ENCODE data around the gene PPP1CB. TPM values are rescaled to one million over a fixed set of nuclear protein-coding genes. Genes with fewer than 3 reads are reported as not detected.

PPP1CB gene
- total and polyA plus RNA-seq, 8 donors, result 72.5 to 458 (median 204) TPM

GRCh38 chr2:28748176-28748575, 3.5 kb upstream of the PPP1CB start:
- Histone ChIP-seq H3K36me3 (no peaks in the 10 kb centered on the region), H3K27ac (peak overlapping the region in 4 of 5 donors; percentile 44 to 100 (median 49)), H3K4me1 (peaks cover 13 to 39% (median 22%) of the 10 kb centered on the region in 4 donors), H3K27me3 (no peaks in the 10 kb centered on the region), H3K4me3 (no peak overlapping the region), H3K9me3 (no peaks in the 10 kb centered on the region)
- 63 to 85% (median 69%) methylated on average over 2 of the region's 2 CpGs for WGBS, 5 donors
- intact Hi-C loops (cut with DNase I; ENCODE audit: low total_unique reads), result no loop called here
- no peak for DNase-seq
- no peak for TF ChIP-seq EP300 (IDR thresholded peaks at IDR 0.05)
- no peak for TF ChIP-seq POLR2A (IDR thresholded peaks at IDR 0.05)
- no peak for TF ChIP-seq POLR2AphosphoS5 (IDR thresholded peaks at IDR 0.05)
- no peak for TF ChIP-seq CTCF (IDR thresholded peaks at IDR 0.05)

- no peak for DNase-seq
- no peak for TF ChIP-seq POLR2A (IDR thresholded peaks at IDR 0.05)
- no peak for TF ChIP-seq EP300 (IDR thresholded peaks at IDR 0.05)
- no peak for TF ChIP-seq CTCF (IDR thresholded peaks at IDR 0.05)
- TF ChIP-seq POLR2AphosphoS5 (IDR thresholded peaks at IDR 0.05), result no peak
- no peaks in the 10 kb centered on the region for H3K9me3 ChIP-seq
- H3K27me3 ChIP-seq, result no peaks in the 10 kb centered on the region
- 89 to 96% (median 90%) methylated on average over 1 of the region's 1 CpG for WGBS, 5 donors
- no peaks in the 10 kb centered on the region for H3K36me3 ChIP-seq
- intact Hi-C loops (cut with DNase I; ENCODE audit: low total_unique reads), result no loop called here
- peaks cover 16 to 42% (median 26%) of the 10 kb centered on the region in 4 donors for H3K4me1 ChIP-seq
- H3K27ac ChIP-seq, result peak overlapping the region in 4 of 5 donors; percentile 11 to 100 (median 72)
- no peak overlapping the region for H3K4me3 ChIP-seq
These were observed 2.7 kb upstream of the PPP1CB start for GRCh38 chr2:28748941-28749340.

- Histone ChIP-seq H3K9me3 (no peaks in the 10 kb centered on the region), H3K27ac (peak overlapping the region; percentile 22 to 100 (median 100)), H3K36me3 (no peaks in the 10 kb centered on the region), H3K4me1 (peaks cover 22 to 48% (median 31%) of the 10 kb centered on the region in 4 donors), H3K27me3 (no peaks in the 10 kb centered on the region), H3K4me3 (no peak overlapping the region)
- no peak for DNase-seq
- WGBS, 5 donors, result 89 to 96% (median 94%) methylated on average over 6 of the region's 6 CpGs
- TF ChIP-seq CTCF (IDR thresholded peaks at IDR 0.05) (no peak), POLR2A (IDR thresholded peaks at IDR 0.05) (no peak), EP300 (IDR thresholded peaks at IDR 0.05) (no peak), POLR2AphosphoS5 (IDR thresholded peaks at IDR 0.05) (no peak)
- intact Hi-C loops (cut with DNase I; ENCODE audit: low total_unique reads), result no loop called here
These were observed 2.1 kb upstream of the PPP1CB start for GRCh38 chr2:28749526-28749925.

GRCh38 chr2:28750316-28751251, 1.0 kb upstream of the PPP1CB start:
- H3K4me1 ChIP-seq, result peaks cover 26 to 59% (median 42%) of the 10 kb centered on the region in 4 donors
- 10 to 15% (median 11%) methylated on average over 14 of the region's 14 CpGs for WGBS, 5 donors
- intact Hi-C loops (cut with DNase I; ENCODE audit: low total_unique reads), result no loop called here
- H3K27me3 ChIP-seq, result no peaks in the 10 kb centered on the region
- peak overlapping the region; percentile 100 for H3K27ac ChIP-seq
- peak in 1 of 2 donors; percentile 77 for DNase-seq
- TF ChIP-seq POLR2AphosphoS5 (IDR thresholded peaks at IDR 0.05) (peak in 2 of 3 donors; percentile 45 to 49), EP300 (IDR thresholded peaks at IDR 0.05) (no peak), CTCF (IDR thresholded peaks at IDR 0.05) (peak in 1 of 7 experiments; percentile 27)
- H3K4me3 ChIP-seq, result peak overlapping the region; percentile 82 to 94 (median 89)
- H3K36me3 ChIP-seq, result no peaks in the 10 kb centered on the region
- no peaks in the 10 kb centered on the region for H3K9me3 ChIP-seq
